ENCODE data around the gene HELZ. TPM values are rescaled to one million over a fixed set of nuclear protein-coding genes. Genes with fewer than 3 reads are reported as not detected.
"Not testable (repeated sequence)": the region's sequence is repeated elsewhere in the genome, so short reads cannot be mapped to it uniquely, and the experiment has no call there.

The HELZ gene
- polyA plus RNA-seq, 3 donors: 2.9 to 9.1 (median 8.4) TPM

- 94 to 98% (median 97%) methylated on average over 3 of the region's 3 CpGs for WGBS, 3 donors
- H3K27ac ChIP-seq (ENCODE audit: low read depth, low read length): no peak overlapping the region
Measured at GRCh38 chr17:67137026-67137370, 108.0 kb downstream of the HELZ start.

- 93 to 95% (median 94%) methylated on average over 5 of the region's 5 CpGs for WGBS, 3 donors
- no peak overlapping the region for H3K27ac ChIP-seq (ENCODE audit: low read depth, low read length)
Measured at GRCh38 chr17:67136191-67137025, 108.6 kb downstream of the HELZ start.

- no peak overlapping the region for H3K27ac ChIP-seq (ENCODE audit: low read depth, low read length)
Measured at GRCh38 chr17:67133161-67133560, 111.8 kb downstream of the HELZ start.

- no peak overlapping the region for H3K27ac ChIP-seq (ENCODE audit: low read depth, low read length)
- 28 to 95% (median 44%) methylated on average over 1 of the region's 1 CpG for WGBS, 3 donors
Measured at GRCh38 chr17:67132366-67132765, 112.6 kb downstream of the HELZ start.

- WGBS, 3 donors: 76 to 99% (median 97%) methylated on average over 4 of the region's 4 CpGs
- no peak overlapping the region for H3K27ac ChIP-seq (ENCODE audit: low read depth, low read length)
Measured at GRCh38 chr17:67130768-67131167, 114.2 kb downstream of the HELZ start.

DNA sequence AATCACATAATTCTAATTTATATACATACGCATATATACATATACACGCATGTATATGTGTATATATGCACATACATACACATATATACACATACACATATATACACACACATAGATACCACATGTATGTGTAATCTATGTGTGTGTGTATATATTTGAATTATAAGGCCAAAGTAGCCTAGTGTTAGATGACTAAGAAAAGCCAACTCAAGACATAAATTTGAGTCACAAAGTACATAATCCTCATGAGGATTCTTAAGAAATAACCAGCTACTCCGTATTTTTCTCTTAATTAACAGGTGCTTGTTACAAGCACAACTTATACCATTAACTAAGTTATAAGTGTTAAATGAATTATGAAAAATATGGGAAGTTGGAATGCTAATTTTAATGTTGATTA is 115.7 kb downstream of the HELZ start:
- no peak overlapping the region for H3K27ac ChIP-seq (ENCODE audit: low read depth, low read length)
- WGBS, 3 donors: 89 to 93% (median 91%) methylated on average over 3 of the region's 3 CpGs

- H3K27ac ChIP-seq (ENCODE audit: low read depth, low read length): no peak overlapping the region
- WGBS, 3 donors: 90 to 94% (median 92%) methylated on average over 3 of the region's 3 CpGs
Measured at GRCh38 chr17:67128700-67129099, 116.3 kb downstream of the HELZ start.

GRCh38 chr17:67127925-67128324 is 117.1 kb downstream of the HELZ start:
- WGBS, 3 donors: 85 to 94% (median 94%) methylated on average over 2 of the region's 2 CpGs
- H3K27ac ChIP-seq (ENCODE audit: low read depth, low read length): no peak overlapping the region

DNA sequence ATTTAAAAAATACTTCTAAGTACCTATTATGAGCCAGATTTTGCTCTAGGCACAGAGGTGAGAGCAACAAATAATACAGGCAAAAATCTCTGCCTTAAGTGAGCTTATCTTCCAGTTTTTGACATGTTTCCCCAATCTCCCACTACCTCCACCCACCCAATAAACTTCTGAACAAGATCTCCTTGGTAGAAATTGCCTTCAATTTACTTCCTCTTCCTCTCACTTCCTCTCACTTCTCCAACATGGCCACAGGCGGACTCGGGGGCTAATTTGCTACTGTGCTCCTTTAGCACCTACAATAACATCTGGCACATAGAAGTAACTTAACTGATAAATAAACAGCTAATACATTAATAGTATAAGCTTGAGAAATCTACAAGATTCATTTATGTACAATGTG is 118.0 kb downstream of the HELZ start:
- WGBS, 3 donors: 26 to 68% (median 47%) methylated on average over 2 of the region's 2 CpGs
- H3K27ac ChIP-seq (ENCODE audit: low read depth, low read length): no peak overlapping the region

- 84 to 89% (median 88%) methylated on average over 6 of the region's 6 CpGs for WGBS, 3 donors
- not testable (repeated sequence) for H3K27ac ChIP-seq (ENCODE audit: low read depth, low read length)
Measured at GRCh38 chr17:67126543-67126942, 118.5 kb downstream of the HELZ start.

DNA sequence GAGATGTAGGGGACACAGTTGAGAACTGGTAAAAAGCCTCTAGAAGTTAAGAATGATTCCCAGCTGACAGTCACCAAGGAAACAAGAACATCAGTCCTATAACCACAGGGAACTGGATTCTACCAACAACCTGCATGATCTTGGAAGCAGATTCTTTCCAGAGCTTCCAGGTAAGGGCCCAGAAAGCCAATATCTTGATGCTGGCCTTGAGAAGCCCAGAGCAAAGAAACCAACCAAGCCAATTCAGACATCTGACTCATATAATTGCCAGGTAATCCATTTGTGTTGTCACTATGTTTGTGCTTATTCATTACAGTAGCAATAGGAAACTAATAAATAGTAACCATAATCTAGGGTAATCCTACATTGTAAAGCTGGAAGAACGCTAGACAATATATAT is 119.1 kb downstream of the HELZ start:
- WGBS, 3 donors: 57 to 100% (median 95%) methylated on average over 1 of the region's 1 CpG
- H3K27ac ChIP-seq (ENCODE audit: low read depth, low read length): no peak overlapping the region

- H3K27ac ChIP-seq (ENCODE audit: low read depth, low read length): no peak overlapping the region
- WGBS, 3 donors: 18 to 61% (median 35%) methylated on average over 1 of the region's 1 CpG
Measured at GRCh38 chr17:67125417-67125816, 119.6 kb downstream of the HELZ start.

GRCh38 chr17:67124450-67125148 is 120.4 kb downstream of the HELZ start:
- 67 to 84% (median 79%) methylated on average over 4 of the region's 4 CpGs for WGBS, 3 donors
- no peak overlapping the region for H3K27ac ChIP-seq (ENCODE audit: low read depth, low read length)

- H3K27ac ChIP-seq (ENCODE audit: low read depth, low read length): no peak overlapping the region
Measured at GRCh38 chr17:67123699-67124098, 121.3 kb downstream of the HELZ start.

- 52 to 61% (median 60%) methylated on average over 5 of the region's 5 CpGs for WGBS, 3 donors
Measured at GRCh38 chr17:67121316-67121891, 123.6 kb downstream of the HELZ start.

DNA sequence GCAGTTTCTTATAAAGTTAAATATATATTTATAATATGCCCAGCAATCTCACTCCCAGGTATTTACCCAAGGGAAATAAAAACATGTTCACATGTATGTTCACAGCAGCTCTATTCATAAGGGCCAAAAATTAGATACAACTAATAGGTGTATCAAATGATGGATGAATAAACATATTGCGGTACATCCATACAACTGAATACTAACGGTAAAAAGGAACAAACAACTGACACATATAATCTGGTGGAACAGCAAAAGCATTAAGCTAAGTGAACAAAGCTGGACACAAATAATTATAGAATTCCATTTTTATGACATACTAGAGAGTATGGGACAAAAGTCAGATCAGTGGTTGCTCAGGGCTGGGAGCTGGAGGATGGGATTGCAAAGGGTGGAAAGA is 125.9 kb downstream of the HELZ start:
- no peak overlapping the region for H3K27ac ChIP-seq (ENCODE audit: low read depth, low read length)
- 97 to 98% (median 98%) methylated on average over 2 of the region's 2 CpGs for WGBS, 3 donors

More at GRCh38 chr17:67121316-67121891, 123.6 kb downstream of the HELZ start:
- H3K27ac ChIP-seq (ENCODE audit: low read depth, low read length): no peak overlapping the region

GRCh38 chr17:67116045-67116575 is 128.9 kb downstream of the HELZ start:
- WGBS, 3 donors: 94 to 100% (median 100%) methylated on average over 1 of the region's 1 CpG
- no peak overlapping the region for H3K27ac ChIP-seq (ENCODE audit: low read depth, low read length)

- no peak overlapping the region for H3K27ac ChIP-seq (ENCODE audit: low read depth, low read length)
- 55 to 97% (median 93%) methylated on average over 1 of the region's 1 CpG for WGBS, 3 donors
Measured at GRCh38 chr17:67115401-67115800, 129.6 kb downstream of the HELZ start.

DNA sequence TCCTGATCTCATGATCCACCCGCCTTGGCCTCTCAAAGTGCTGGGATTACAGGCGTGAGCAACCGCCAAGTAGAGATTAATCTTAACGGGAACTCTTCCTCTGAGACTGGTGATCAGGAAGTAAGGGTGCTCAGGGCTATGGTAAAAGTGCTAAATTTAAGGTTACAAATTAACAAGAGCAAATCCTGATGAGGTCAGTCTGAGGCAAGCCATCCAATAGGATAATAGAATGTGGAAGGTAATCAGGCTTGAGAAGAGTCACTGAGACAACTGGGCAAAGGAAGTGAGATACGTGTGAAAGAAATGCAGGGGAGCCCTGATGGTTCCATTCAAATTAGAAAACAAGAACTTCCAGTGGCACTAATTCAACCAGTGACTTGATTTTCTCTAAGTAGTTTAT is 131.5 kb downstream of the HELZ start:
- 96 to 98% (median 98%) methylated on average over 5 of the region's 5 CpGs for WGBS, 3 donors
- no peak overlapping the region for H3K27ac ChIP-seq (ENCODE audit: low read depth, low read length)

All from adipose tissue (tissue), 3 donors.